HG02938 (cell line): ENCODE data around the gene XPNPEP1.

Source experiments
- ATAC-seq: cut with Tn5 transposase; IDR thresholded peaks from one replicate; pipeline ENCODE4 v1.9.1; 2021; ENCODE audit warnings: mild to moderate bottlenecking, moderate library complexity; ENCODE audit not compliant: unreplicated experiment

The XPNPEP1 gene

DNA sequence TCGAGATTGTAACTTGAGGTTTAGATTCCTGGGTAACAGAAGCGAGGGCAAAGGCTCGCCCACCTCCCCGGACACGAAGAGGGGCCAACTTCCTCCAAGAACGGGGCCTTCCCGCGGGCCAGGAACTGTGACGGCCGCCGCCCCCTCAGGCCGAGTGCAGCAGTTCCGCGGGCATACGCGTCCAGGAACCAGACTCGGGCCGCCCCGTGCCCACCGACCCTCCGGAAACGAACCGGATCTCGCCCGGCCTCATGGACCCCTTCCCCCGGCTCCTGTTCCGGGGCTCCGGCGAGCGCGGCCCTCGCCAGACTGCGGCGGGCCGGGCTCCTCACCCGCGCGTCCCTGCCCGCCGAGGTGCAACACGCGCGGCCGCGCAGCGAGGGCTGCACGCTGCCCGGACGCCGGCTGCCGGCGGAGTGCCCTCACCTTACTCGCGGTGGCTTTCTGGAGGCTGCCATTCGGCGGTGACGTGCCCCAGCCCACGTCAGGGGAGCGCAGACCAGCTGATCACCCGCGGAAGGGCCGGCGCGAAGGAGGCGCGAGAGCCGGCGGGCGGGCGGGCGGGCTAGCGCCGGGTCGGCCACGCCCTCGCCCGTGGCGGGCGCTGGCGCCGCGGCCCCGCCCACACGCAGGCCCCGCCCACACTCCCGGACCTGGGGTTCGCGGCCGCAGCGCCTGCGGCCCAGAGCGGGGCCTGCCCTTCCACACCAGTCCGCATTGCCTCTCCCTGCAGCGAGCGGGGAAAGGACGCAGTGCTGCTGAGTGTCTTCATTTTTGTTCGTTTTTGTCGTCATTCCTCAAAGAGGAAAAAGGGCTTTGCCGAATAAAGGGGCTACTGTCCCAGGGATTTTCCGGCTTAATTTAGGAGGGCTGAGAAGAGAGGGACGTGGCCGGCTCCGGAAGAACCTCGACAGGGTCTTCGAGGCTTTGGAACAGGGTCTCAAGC is at the start of gene XPNPEP1:
Gene XPNPEP1 (minus strand): TSS at position 536 of the 946 bp plus-strand sequence. CDS start 78 bp downstream, at position 458.
- peak; percentile 91 for ATAC-seq

DNA sequence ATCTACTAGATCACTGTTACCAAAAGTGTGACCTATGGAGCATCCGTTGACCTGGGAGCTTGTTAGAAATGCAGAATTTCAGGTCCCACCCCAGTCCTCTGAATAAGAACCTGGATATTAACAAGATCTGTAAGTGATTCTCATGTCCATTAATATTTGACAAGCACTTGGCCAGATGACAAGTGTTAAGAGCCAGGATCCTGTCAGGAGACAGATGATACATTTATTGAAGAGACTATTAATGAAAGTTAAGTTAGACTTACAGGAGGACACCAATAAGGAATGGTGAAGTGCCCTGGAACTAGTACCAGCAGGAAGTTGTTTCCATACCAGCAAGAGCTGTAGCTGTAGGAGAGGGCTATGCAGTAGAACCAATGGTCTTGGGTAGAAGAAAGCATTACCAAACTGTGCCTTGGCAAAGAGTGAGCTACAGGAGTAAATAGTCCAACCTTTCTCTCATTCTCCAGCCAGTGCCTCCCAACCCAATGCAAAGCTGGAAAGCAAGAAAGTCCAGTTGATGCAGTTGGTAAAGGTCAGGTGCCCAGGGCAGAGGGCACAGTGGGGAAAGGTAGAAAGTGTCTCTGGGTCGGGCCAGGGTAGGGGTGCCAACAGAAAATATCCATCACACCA is 49.2 kb upstream of the XPNPEP1 start:
- no peak for ATAC-seq

DNA sequence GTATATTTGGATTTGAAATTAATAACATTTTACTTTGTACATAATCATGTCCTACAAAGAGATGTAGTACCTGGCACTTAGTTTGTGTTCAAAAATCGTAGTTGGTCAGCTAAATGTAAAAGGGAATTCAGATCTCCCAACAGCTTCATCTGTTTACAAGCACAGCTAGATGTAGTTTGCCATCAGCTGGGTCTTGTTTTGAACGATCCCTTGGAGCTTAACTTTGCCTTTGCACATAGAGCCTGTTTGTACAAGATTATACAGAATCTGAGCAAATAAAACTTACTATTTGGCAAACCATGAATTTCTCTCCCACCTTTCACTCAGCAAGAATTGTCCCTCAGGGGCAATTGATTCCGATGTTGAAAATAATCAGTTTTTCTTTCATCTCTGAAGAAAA is 48.3 kb upstream of the XPNPEP1 start:
- ATAC-seq = no peak

DNA sequence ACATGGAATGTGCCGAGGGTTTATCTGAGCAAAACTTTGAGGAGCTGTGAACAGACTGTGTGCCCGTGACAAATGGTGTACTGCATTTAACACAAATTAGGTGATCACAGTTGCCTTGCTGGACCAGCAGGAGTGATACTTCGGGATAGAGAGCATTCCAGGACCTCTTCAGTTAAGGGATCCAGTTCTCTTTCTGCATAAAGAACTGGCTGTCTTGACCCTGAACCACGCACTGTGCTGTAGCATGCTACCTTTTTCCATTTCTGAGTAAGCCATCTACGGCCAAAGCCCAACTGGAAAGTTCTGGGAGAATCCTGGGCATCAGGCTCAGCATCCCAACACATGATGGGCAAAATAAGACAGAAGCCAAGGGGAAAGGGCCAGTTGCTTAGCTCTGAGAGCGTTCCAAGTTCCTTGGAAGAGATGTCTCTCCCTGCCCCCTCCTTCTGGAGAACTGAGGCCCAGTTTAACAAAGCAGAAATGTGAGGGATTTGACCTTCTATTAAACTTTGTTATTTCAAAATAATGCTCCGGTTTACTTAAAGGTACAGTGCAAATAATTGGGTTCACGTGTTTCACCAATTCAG is 46.5 kb upstream of the XPNPEP1 start:
- ATAC-seq = no peak

DNA sequence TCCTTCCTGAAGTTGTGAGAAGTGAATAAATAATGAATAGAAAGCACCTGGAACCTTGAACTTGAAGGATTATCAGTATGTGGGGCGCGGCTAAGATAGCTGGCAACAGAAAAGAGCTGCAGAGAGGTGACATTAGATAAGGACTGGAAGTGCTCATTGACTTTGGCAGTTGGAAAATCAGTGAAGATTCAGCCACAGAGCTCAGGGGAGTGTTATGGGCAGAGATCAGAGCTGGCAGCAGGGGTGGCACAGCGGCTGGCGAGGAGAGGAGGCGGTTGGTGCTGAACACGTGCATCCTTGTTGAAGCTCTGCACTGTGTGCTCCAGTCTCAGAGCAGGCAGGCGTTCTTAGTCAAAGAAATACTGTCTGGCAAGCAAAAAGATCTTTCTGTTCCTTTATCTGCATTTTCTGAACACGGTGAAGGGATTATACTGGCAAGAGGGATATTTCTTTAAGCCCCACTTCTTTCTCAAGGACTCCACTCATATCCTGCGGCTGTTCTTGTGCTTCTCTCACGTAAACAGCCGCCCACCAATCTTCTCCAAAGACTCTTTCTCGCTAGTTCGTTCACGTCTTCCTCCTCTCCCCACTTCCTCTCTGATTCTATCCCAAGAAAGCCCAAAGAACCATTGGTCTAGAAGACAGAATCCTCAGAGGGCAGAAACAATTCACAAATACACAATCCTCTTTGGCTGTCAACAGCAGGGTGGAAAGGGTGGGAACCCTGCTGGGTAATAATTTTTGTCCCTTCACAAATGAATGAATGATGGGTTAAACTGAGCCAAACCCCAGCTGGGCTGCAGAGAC is 45.8 kb upstream of the XPNPEP1 start:
- ATAC-seq = no peak

DNA sequence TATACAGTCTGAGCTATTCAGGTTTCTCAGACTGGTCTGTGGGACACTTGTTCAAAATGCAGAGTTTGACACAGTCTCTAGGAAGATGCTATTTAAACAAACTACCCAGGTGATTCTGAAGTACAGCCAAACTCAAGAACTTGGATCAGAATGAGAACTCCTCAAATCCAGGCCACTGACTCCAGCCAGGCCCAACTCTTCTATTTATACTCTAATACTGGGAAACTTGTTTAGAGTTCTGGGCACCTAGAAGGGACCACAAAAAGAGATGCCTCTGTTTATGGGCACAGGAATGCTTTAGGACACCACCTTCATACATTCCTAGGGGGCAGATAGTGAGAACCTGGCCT is 44.4 kb upstream of the XPNPEP1 start:
- no peak for ATAC-seq

DNA sequence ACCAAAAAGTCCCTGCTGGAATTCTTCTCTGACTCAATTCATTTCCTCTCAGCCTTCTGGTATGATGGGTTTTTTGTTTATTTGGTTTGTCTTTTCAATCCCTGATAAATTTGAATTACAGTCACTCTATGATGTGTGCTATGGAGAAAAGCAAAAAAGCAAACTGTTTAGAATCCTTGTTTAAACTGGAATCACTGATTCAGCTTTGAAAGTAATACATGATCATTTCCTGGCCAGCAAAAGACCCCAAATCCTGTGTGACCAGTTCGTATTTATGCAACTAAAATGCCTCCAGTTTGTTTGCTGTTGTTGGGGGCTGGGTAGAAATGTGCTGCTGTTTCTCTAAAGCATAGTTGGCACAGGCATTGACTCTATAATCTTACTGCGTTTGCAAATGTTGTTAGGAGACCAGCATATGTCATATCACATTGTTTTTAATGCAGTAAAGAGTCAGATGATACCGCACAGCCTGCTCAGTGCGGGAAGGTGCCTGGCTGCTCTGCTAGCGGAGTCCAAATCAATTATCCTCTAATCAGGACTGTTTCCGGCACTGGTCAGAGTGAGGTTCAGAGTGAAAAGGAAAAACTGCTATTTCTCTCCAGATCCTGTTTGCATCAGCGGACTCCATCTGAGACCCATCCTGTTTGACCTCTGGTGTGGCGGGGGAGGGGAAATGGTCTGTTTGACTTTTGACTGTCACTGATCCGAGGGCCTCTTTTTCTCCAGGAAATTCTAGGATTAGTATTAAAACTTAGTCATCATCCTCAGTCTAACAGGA is 43.8 kb upstream of the XPNPEP1 start:
- no peak for ATAC-seq

DNA sequence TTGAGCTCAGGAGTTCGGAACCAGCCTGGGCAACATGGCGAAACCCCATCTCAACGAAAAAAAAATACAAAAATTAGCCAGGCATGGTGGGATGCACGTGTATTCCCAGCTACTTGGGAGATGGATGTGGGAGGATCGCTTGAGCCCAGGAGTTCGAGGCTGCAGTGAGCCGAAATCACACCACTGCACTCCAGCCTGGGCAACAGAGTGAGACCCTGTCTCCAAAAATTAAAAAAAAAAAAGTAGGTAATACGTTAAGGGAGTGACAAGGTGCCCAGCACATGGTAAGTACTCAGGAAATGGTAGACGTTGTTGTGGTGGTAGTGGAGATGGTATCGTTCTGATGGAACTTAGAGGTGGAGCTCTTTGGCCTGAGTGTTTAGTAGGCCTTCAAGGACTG is 41.0 kb upstream of the XPNPEP1 start:
- no peak for ATAC-seq

DNA sequence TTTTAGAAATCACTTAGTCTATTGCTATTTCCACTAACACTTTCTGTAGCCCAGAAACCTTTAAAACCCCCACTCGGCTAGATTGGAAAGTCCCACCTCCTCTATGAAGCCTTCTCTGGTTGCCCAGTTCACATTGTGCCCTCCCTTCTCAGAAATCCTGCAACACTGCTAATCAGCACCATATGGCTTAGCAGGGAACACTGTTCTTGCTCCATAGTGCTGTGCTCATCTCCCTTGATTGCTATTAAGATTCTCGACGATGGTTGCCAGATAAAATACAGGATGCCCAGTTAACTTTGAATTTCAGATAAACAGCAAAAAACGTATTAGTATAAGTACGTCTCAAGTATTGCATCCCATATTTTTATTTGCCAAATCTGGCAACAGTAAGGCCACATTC is 40.1 kb upstream of the XPNPEP1 start:
- ATAC-seq = no peak

DNA sequence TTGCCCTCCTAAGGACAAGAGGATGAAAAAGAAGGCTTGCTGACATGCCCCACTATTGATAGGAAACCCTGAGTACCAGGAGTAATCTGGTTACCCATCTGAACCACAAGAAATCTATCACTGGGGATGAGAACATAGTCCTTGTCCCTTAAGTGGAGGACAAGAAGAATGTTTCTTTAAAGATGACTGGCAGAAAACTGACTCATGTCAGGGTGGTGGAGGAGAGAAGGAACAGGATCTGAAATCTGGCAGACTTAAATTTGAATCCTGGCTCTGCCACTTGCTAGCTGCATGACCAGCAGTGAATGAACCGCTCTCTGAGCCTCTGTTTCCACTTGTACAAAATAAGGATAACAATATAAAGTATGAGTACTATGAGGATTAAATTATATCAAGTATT is 38.9 kb upstream of the XPNPEP1 start:
- no peak for ATAC-seq

DNA sequence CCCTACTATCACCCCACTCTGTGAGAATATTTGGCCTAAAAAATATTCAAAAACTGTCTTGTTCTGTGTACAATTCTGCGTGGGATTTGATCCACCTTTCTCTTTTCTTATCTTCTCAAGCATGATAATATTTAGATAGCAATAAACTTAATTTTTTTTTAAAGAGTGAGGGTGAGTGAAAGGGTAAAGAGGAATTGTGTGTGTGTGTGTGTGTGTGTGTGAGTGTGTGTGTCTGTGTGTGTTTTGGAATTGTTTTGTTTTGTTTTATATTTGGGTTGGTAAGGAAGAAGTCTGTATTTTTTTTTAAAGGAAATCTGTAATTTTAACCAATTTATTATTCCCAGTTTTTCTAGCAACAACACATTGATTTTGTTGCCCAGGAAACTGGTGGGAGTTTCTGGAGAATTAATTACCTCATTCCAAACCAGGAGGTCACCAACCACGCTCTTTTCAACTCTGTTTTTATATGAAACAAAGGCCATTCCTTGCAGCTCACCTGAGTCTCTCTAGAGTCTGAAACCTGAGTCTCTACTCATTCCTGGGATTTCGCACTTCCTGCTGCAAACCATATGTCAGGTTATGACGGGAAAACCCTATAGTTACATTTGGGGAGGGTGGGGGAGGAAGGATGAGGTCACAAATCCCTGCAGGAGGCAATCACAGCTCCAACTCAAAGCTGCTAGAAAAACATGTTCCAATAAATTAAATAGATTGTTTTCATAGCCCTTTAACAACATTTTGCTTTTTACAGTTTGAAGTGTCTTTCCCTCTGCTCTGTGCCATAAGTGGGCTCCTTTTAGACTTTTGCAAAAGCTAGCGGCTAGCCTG is 38.1 kb upstream of the XPNPEP1 start:
- ATAC-seq = no peak

DNA sequence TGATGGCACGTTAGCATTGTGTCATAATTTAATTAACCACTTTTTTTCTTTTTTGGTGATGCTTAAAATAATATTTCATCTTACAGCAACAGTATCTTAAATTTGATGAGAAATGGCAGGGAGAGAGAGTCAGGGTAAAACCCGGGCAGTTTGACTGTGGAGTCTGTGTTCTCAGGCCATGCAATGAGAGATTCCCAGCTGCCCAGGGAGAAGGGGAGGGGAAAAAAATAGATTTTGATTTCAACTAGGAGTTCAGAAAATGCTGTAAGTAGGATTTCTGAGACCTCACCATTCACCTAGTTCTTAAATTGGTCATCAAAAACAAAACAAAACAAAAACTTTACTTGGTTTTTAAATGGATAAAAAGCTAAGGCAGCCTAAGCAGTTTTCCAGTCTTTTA is 37.4 kb upstream of the XPNPEP1 start:
- no peak for ATAC-seq

DNA sequence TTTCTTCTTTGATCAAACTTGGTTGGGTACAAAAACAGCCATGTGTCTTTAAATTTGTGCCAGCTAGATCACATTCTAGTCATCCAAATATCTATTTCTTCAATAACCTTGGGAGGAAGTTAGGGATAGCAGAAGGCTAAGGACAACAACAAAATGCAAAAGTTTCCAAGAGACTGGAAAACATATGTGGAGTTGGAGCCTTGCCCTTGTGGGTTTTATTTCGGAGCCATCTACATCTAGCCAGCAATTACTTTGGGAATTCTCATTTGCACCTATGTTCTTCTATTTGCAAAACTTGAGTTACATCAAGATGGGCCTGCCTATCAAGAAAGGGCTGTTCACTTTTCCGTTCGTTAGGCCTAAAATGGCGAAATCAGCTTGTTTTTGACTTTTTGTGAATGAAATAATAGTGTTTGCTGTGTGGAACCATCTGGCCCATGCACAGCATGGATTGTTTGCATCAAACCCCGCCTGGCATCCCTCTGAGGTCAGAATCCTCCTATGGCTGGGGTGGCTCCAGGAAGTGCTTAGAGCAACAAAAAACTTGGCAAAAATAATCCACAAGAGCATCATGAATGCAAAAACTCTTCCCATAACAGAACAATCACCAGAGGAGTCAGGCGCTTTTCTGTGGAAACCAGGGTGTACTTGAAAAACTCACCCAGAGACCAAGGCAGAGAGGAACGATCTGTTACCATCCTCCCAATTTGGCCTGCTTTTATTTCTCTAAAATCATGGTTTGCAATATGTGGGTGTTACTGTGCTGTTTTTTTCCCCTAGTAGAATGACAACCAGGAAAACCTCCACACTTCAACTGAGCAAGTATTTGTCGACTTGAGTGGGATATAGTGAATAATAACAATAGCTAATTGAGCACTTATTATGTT is 36.2 kb upstream of the XPNPEP1 start:
- no peak for ATAC-seq

DNA sequence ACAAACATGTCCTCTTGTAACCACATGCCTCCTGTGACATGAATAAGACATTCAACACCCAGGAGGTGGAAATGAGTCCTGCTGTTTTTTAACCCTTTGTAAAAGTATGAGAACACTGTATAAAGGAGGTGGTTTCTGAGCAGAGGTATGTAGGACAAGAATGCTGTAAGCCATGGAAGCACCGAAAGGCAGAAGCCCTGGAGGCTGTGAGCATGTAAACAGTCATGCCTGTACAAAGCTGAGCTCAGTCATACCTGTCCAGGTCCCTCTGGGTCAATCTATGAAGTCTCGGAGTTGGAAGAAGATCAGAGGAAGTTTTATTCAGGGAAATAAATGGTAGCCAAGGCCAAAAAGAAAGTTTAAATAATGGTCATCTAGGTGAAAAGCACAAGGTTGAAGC is 34.7 kb upstream of the XPNPEP1 start:
- ATAC-seq = no peak

DNA sequence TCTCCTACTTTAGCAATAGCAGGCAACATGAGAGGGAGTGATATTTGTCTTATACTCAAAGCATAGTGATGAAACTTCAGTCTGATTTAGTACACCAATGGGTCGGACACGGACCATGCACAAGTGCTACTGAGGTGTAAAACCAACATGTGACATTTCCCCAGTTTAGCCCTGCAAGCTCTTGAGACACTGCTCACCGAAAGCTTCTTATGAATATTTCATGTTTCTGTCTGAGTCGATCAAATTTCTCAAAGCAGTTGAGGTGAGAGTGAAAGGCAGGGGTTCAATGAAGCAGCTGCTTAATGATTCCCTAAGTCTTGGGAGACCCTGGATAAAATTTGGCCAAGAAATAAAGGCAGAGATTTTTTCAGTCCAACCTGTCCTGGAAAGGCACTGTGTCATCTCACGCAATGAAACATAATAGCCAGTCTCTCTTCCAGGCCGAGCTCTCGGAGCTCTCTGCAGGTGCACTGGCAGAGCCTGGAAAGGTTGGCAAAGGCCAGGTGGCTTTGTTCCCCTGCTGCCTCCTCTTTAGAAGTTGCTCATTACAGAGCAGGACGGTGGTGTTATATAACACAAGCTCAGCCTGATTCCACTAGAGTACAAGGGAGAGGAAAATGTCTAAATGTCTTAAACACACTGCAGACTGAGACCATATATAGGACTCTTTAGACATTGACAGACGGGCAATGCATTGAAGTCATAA is 33.9 kb upstream of the XPNPEP1 start:
- ATAC-seq = peak; percentile 96

DNA sequence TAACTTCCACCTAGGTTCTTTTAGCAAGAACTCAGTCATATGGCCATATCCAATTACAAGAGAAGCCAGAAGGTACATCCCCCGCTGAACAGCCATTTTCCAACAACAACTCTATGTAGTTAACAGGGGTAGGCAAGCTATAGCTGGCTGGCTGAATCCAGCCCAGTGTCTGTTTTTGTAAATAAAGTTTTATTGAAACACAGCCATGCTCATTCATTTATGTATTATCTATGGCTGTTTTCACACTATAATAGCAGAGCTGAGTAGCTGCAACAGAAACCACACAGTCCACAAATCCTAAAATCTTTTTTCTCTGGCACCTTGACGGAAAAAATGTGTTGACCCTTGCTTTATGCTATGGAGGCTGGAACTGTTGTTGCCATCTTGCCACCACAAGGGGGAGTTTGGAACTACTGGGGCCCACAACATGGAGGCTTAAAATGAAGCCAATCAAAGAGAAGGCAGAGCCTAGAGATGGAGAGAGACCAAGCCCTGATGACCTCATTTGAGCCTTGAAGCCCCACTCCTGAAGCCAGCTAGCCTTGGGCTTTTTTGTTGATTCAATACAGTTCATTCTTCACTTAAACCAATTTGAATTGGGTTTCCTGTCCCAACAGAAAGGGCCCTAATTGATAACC is 33.3 kb upstream of the XPNPEP1 start:
- ATAC-seq = peak; percentile 86

DNA sequence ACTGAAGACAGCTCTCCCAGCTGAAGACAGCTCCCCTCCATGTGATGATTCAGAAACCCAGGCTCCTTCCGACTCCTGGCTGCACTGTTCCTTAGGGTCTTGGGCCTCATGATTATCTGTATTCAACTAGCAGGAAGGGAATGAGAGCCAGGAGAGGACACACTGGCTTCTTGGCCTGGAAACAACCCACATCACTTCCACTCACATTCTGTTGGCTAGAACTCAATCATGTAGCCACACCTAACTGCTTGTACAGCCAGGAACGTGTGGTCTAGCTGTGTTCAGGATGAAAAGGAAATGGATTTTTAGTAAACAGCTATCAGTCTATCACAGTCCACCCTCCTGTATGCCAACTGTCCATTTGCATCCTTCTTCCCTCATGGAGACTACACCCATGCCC is 30.5 kb upstream of the XPNPEP1 start:
- ATAC-seq = no peak
